HG02970 (cell line): ENCODE measurements around the gene HMCN2.

Experiments
- ATAC-seq: cut with Tn5 transposase; IDR thresholded peaks from one replicate; pipeline ENCODE4 v1.9.1; 2021; ENCODE audit warnings: mild to moderate bottlenecking, moderate library complexity, moderate number of reproducible peaks; ENCODE audit not compliant: unreplicated experiment, low FRiP score

HMCN2 gene

DNA sequence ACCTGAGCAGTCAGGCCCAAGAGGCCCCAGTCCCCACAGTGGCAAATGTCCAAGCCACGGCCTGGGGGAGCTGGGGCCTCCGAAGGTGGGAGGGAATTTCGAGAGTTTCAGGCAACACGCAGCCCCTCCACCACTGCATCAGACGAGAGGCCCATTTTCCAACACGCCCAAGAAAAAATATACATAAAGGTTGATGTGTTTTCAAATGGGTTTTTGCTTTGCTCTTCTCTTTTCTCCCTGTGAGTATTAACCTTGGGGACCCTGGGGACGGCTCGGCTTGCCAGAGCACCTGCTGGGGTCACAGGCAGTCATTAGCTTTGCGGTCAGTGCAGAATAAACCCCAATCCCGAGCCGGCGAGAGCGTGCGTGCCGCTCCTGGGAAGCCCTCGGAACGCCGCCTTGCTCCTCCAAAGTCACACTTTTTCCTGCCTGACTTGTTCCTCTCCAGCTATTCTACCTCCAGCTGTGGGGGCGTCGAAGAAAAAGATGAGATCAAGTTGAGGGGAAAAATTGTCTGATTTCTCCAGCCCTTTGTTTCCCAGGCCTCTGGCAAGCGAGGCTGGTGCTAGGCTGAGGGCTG, 210.7 kb downstream of the HMCN2 start:
- no peak for ATAC-seq

GRCh38 chr9:130477564-130477963, 212.0 kb downstream of the HMCN2 start:
- no peak for ATAC-seq

DNA sequence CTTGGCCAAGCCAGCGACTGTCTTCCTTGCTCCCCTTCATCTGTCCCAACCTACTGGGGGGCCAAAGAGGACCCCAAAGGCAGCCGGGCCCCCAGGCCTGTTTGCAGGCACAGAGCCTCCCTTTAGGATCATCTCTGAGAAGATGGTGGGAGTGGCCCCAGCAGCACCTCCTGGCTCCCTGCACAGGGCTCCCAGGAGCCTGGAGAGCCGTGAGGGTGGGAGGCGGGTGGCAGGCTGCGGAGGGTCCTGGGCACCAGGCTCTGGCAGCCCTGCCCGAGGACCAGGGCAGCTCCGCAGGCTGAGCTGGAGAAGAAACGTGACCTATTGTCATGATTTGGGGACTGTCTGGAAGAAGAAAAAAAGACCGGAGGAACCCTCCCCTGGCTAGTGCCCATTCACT, 212.6 kb downstream of the HMCN2 start:
- no peak for ATAC-seq

DNA sequence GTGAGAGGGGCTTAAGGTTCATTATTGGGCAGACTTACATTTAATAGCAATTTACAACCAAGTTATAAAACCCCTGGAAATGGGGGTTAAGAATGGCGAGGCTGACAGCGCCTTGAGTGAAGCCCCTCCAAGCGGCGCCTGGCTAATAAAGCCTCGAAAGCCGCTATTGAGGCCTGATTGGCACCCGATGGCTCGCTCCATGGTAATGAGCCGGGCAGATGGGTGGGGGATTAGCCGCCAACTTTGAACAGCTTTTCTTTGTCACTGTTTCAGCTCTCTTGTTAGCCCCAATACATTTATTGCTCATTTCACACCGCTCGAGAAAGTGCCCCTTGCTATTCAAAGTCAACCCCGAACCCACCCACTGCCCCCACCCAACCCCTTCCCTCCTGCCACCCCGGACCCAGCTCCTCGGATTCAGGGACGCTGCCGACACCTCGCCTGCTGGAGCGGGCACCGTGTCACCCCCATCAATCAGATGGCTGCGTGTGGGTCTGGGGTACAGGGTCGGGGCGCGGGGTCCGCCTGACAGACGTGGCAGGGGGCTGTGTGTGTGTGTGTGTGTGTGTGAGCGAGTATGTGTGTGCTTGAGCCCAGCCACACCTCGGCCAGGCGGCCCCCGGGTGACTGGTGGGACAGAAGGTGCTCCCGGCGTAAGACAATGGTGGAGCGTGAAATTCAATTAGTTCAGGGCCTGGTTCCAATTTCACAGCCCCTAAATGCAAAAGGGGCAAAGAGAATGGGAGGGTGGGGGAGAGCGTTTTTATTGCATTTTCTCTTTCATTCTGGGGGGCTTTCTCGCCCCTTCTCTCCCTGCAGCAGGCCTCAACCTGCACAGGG, 213.4 kb downstream of the HMCN2 start:
- ATAC-seq, result no peak

DNA sequence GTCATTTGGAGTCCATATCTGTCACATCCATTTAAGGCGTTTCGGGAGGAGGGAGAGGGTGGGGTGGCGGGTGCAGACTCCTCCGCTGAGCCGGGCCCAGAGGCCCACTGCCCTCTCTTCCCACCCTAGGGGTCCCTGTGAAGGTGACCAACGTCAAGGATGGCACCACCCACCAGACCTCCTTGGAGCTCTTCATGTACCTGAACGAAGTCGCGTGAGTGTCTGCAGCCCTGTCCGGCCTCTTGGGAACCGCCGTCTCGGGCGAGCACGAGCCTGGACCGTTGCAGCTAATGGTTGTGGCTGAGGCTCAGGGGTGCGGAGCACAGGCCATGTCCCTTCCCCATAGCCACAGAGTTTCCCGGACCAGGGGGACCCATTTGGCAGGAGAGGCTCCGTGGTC, 214.0 kb downstream of the HMCN2 start:
- ATAC-seq, result no peak

DNA sequence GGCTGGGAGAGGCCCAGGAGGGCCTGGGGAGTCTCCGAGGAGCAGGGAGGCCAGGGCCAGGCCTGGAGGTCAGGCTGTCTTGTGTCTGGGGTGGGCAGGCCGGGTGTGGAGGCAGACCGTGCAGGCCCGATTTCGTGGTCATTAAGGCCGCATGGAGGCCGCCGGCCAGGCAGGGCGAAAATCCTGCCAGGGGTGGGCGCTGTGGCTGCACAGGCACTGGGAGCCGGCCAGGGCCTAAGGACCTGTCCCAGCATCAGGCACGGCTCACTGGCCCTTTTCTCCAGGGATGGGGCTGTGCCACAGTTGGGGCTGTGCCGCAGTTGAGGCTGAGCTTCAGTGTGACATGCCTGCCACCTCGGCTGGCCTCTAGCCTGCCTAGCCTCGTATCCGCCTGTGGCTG, 215.1 kb downstream of the HMCN2 start:
- no peak for ATAC-seq

DNA sequence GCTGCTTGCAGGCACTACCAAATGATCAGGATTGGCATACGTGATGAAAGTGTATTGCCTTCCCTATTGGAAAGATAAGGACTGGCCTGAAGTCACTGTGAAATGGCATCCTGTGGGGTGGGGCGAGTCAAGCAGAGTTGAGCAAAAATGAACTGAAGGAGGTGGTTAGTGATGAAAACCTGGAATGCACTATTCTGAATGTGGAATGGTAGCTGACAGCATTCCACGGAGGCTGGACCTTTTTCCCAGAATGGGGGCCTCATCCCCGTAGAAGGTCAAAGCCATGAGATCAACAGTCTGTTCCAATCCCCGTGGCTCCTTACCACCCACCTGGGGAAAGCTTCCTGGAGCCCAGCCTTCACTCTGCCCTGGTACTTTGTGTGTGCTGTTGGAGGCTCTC, 216.9 kb downstream of the HMCN2 start:
- no peak for ATAC-seq

- ATAC-seq, result no peak
Measured at GRCh38 chr9:130483371-130483971, 217.9 kb downstream of the HMCN2 start.
